Vagina (tissue), 2 donors: ENCODE results near the gene LCN1. TPM values are rescaled to one million over a fixed set of nuclear protein-coding genes. Genes with fewer than 3 reads are reported as not detected.
"Not testable (repeated sequence)": the region's sequence is repeated elsewhere in the genome, so short reads cannot be mapped to it uniquely, and the experiment has no call there.

Source experiments
- DNase-seq, 2 donors: peaks; one replicate each; pipeline ENCODE4 v3.0.0-alpha.2; 2017; ENCODE audit errors: extremely low spot score in 2 of 2
- H3K27ac ChIP-seq: fragments of 200-600 bp; sonication (generic); one replicate; pipeline ENCODE4 v1.5.1; 2019
- H3K27me3 ChIP-seq: fragments of 200-600 bp; sonication (generic); one replicate; pipeline ENCODE4 v1.5.1; 2019
- H3K36me3 ChIP-seq, 2 donors: fragments of 200-600 bp; sonication (generic); one replicate each; pipeline ENCODE4 v1.5.1; 2017 to 2019
- H3K4me1 ChIP-seq: fragments of 200-600 bp; sonication (generic); one replicate; pipeline ENCODE4 v1.5.1; 2019
- H3K4me3 ChIP-seq, 2 donors: fragments of 200-600 bp; sonication (generic); 1 replicate in 1 of 2; 2 replicates in 1 of 2; pipeline ENCODE4 v1.5.1; 2016 to 2019
- H3K9me3 ChIP-seq: fragments of 200-600 bp; sonication (generic); one replicate; pipeline ENCODE4 v1.5.1; 2019
- CTCF ChIP-seq, 3 experiments: fragments of 450-650 bp in 2 of 3; fragments of 200-600 bp in 1 of 3; sonication (generic) in 1 of 3; IDR thresholded peaks; one replicate each; pipeline ENCODE4 v1.5.1; 2017 to 2019; ENCODE audit warnings: antibody characterized with exemption in 3 of 3, mild to moderate bottlenecking in 2 of 3, moderate library complexity in 2 of 3
- POLR2A ChIP-seq, 2 donors: fragments of 450-650 bp; IDR thresholded peaks; one replicate each; pipeline ENCODE4 v1.6.1; 2017; ENCODE audit warnings: antibody characterized with exemption in 2 of 2, mild to moderate bottlenecking in 2 of 2, moderate library complexity in 2 of 2
- POLR2AphosphoS5 ChIP-seq, 2 donors: sonication (generic); formaldehyde crosslinking; IDR thresholded peaks; one replicate each; pipeline ENCODE4 v1.9.0; 2017; ENCODE audit warnings: antibody characterized with exemption in 2 of 2, mild to moderate bottlenecking in 2 of 2, low read depth in 1 of 2; ENCODE audit not compliant: insufficient read depth in 1 of 2
- intact Hi-C: fragments of 100-400 bp; cut with DNase I; formaldehyde crosslinking; loops from one replicate; pipeline ENCODE4 v1.15.1; 2023
- total RNA-seq: library from RNA; depleted of rRNA; stranded (reverse); fragments of >200 nt; gene quantifications from one replicate; pipeline ENCODE4 v1.2.3, GENCODE V29; 2016

The LCN1 gene
- total RNA-seq, 1 donor from 2014 or later: not detected

GRCh38 chr9:135544981-135545635 lies 23.9 kb downstream of the LCN1 start:
- no peak for TF ChIP-seq CTCF (IDR thresholded peaks at IDR 0.05)
- no peak for TF ChIP-seq POLR2AphosphoS5 (IDR thresholded peaks at IDR 0.05; ENCODE audit: insufficient read depth in 1 of 2, low read depth in 1 of 2)
- no peak for TF ChIP-seq POLR2A (IDR thresholded peaks at IDR 0.05)
- no peak overlapping the region for H3K27ac ChIP-seq
- H3K27me3 ChIP-seq: no peaks in the 10 kb centered on the region
- H3K9me3 ChIP-seq: no peaks in the 10 kb centered on the region
- H3K4me3 ChIP-seq: no peak overlapping the region
- intact Hi-C loops: no loop called here
- no peaks in the 10 kb centered on the region for H3K4me1 ChIP-seq
- H3K36me3 ChIP-seq: no peaks in the 10 kb centered on the region
- DNase-seq: no peak

- H3K36me3 ChIP-seq, H3K27ac ChIP-seq, DNase-seq, H3K27me3 ChIP-seq, H3K9me3 ChIP-seq, H3K4me1 ChIP-seq, intact Hi-C loops, H3K4me3 ChIP-seq: not testable (repeated sequence)
Observed at GRCh38 chr9:135545646-135546176, 24.5 kb downstream of the LCN1 start, which contains the start of gene OBP2A. TSS of gene OBP2A (plus strand) at chr9:135546126. CDS start at chr9:135546181, 55 bp downstream.

DNA sequence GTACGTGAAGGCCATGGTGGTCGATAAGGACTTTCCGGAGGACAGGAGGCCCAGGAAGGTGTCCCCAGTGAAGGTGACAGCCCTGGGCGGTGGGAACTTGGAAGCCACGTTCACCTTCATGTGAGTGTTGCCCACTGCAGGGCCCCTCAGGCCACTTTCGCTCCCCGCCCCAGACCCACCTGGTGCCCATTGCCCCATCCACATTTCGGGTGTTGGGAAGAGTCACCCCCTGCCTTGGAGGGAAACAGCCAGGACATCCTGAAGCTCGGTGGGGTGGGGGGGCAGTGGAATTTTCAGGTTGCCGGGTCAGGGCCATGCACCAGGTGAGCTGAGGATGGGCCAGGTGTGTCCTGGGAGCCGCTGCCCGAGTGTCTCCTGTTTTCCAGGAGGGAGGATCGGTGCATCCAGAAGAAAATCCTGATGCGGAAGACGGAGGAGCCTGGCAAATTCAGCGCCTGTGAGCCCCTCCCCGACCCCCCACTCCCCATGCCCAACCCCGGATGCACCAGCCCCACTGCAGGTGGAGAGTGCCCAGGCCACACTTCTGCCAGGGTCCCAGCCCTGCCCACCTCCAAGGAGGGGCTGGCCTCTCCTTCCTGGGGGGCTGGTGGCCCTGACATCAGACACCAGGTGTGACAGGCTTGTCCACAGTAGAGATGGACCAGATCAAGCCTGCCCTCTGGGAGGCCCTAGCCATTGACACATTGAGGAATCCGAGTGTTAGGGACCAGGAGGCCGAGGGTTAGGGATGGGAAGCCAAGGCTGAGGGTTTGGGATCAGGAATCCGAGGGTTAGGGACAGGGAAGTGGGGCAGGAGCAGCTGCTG lies 25.8 kb downstream of the LCN1 start:
- H3K27ac ChIP-seq, H3K4me3 ChIP-seq, intact Hi-C loops, H3K36me3 ChIP-seq, H3K27me3 ChIP-seq, H3K4me1 ChIP-seq, DNase-seq, H3K9me3 ChIP-seq: not testable (repeated sequence)

GRCh38 chr9:135547756-135548736 lies 26.8 kb downstream of the LCN1 start:
- intact Hi-C loops: no loop called here
- TF ChIP-seq POLR2AphosphoS5 (IDR thresholded peaks at IDR 0.05; ENCODE audit: insufficient read depth in 1 of 2, low read depth in 1 of 2) (no peak), POLR2A (IDR thresholded peaks at IDR 0.05) (no peak), CTCF (IDR thresholded peaks at IDR 0.05) (no peak)
- DNase-seq: no peak
- no peaks in the 10 kb centered on the region for H3K9me3 ChIP-seq
- no peak overlapping the region for H3K27ac ChIP-seq
- H3K4me1 ChIP-seq: no peaks in the 10 kb centered on the region
- no peak overlapping the region for H3K4me3 ChIP-seq
- H3K36me3 ChIP-seq: no peaks in the 10 kb centered on the region
- no peaks in the 10 kb centered on the region for H3K27me3 ChIP-seq

- intact Hi-C loops, H3K27ac ChIP-seq, DNase-seq: not testable (repeated sequence)
Observed at GRCh38 chr9:135549478-135550343, 28.5 kb downstream of the LCN1 start.

More at GRCh38 chr9:135549478-135550343, 28.5 kb downstream of the LCN1 start:
- H3K4me1 ChIP-seq, H3K9me3 ChIP-seq, H3K27me3 ChIP-seq, H3K36me3 ChIP-seq, H3K4me3 ChIP-seq: not testable (repeated sequence)
